GM23338 (cell line): ENCODE results near the gene PPP1R37. TPM values are rescaled to one million over a fixed set of nuclear protein-coding genes. Genes with fewer than 3 reads are reported as not detected.

Source experiments
- ATAC-seq: fragments of 200-7000 bp; cut with Tn5 transposase; 3 replicates; pipeline ENCODE4 v1.9.1; 2020
- DNase-seq: peaks from one replicate; pipeline ENCODE4 v3.0.0-alpha.2; 2015; ENCODE audit warnings: low spot score
- H2AFZ ChIP-seq: fragments of 200-600 bp; sonication (generic); 2 replicates; pipeline ENCODE4 v1.8.0; 2016; ENCODE audit warnings: antibody characterized with exemption, mild to moderate bottlenecking, moderate library complexity
- H3F3A ChIP-seq: fragments of 200-600 bp; sonication (generic); replicated peaks from 2 replicates; pipeline ENCODE4 v1.8.0; 2017; ENCODE audit warnings: antibody characterized with exemption, mixed run types, low read depth
- H3K27ac ChIP-seq: fragments of 200-600 bp; sonication (generic); 2 replicates; pipeline ENCODE4 v1.6.1; 2016; ENCODE audit warnings: low read depth
- H3K27me3 ChIP-seq: fragments of 200-600 bp; sonication (generic); 2 replicates; pipeline ENCODE4 v1.8.0; 2016; ENCODE audit warnings: mild to moderate bottlenecking, mixed run types, moderate library complexity; ENCODE audit not compliant: insufficient read depth
- H3K36me3 ChIP-seq: fragments of 200-600 bp; sonication (generic); 2 replicates; pipeline ENCODE4 v1.8.0; 2016; ENCODE audit warnings: mild to moderate bottlenecking; ENCODE audit not compliant: insufficient read depth
- H3K4me1 ChIP-seq: fragments of 200-600 bp; sonication (generic); 2 replicates; pipeline ENCODE4 v1.8.0; 2016; ENCODE audit warnings: mild to moderate bottlenecking, moderate library complexity; ENCODE audit not compliant: insufficient read depth
- H3K4me2 ChIP-seq: fragments of 200-600 bp; sonication (generic); 2 replicates; pipeline ENCODE4 v1.7.1; 2017; ENCODE audit warnings: mixed run types
- H3K4me3 ChIP-seq: fragments of 200-600 bp; sonication (generic); 2 replicates; pipeline ENCODE4 v1.6.1; 2016; ENCODE audit warnings: mixed run types
- H3K79me2 ChIP-seq: fragments of 200-600 bp; sonication (generic); replicated peaks from 2 replicates; pipeline ENCODE4 v1.8.0; 2017; ENCODE audit warnings: mild to moderate bottlenecking; ENCODE audit not compliant: insufficient read depth
- H3K9me2 ChIP-seq: fragments of 200-600 bp; sonication (generic); 2 replicates; pipeline ENCODE4 v1.8.0; 2017; ENCODE audit not compliant: insufficient read depth
- H4K20me1 ChIP-seq: fragments of 200-600 bp; sonication (generic); replicated peaks from 2 replicates; pipeline ENCODE4 v1.8.0; 2017; ENCODE audit warnings: mild to moderate bottlenecking; ENCODE audit not compliant: insufficient read depth
- H3K27ac Mint-ChIP-seq: 2 replicates; pipeline ENCODE4 v1.8.0; 2020; ENCODE audit warnings: inconsistent platforms, mild to moderate bottlenecking, moderate library complexity, mixed read lengths
- H3K27me3 Mint-ChIP-seq: 3 replicates; pipeline ENCODE4 v1.8.0; 2022; ENCODE audit warnings: low read depth, mild to moderate bottlenecking, moderate library complexity, mixed read lengths, inconsistent platforms; ENCODE audit not compliant: insufficient read depth, poor library complexity
- H3K36me3 Mint-ChIP-seq: 3 replicates; pipeline ENCODE4 v1.8.0; 2021; ENCODE audit warnings: low read depth, mild to moderate bottlenecking, inconsistent platforms, moderate library complexity, mixed read lengths
- H3K4me1 Mint-ChIP-seq: 3 replicates; pipeline ENCODE4 v1.8.0; 2020; ENCODE audit warnings: mild to moderate bottlenecking, inconsistent platforms, mixed read lengths
- H3K4me3 Mint-ChIP-seq: 3 replicates; pipeline ENCODE4 v1.8.0; 2021; ENCODE audit warnings: moderate library complexity, mild to moderate bottlenecking, inconsistent platforms, mixed read lengths
- H3K9me3 Mint-ChIP-seq: 3 replicates; pipeline ENCODE4 v1.8.0; 2020; ENCODE audit warnings: moderate library complexity, mild to moderate bottlenecking, inconsistent platforms, mixed read lengths
- CREB1 ChIP-seq: fragments of 250-450 bp; sonication (Bioruptor Pico); IDR thresholded peaks from 2 replicates; pipeline ENCODE4 v1.5.0; 2020; ENCODE audit warnings: low read depth, mild to moderate bottlenecking, moderate library complexity
- CTCF ChIP-seq, 2 experiments: fragments of 200-600 bp in 1 of 2; sonication (generic) in 1 of 2; conservative IDR thresholded peaks; 2 replicates each; pipeline versions ENCODE4 v1.5.1 to v1.6.1; 2016 to 2017; ENCODE audit warnings: antibody characterized with exemption in 2 of 2, low read depth in 2 of 2, mild to moderate bottlenecking in 2 of 2, moderate library complexity in 1 of 2
- ETS1 ChIP-seq: IDR thresholded peaks from 2 replicates; pipeline ENCODE4 v1.6.1; 2016; ENCODE audit warnings: antibody characterized with exemption
- EZH2 ChIP-seq: fragments of 200-600 bp; sonication (generic); IDR thresholded peaks from one replicate; pipeline ENCODE4 v1.8.0; 2017; ENCODE audit warnings: antibody characterized with exemption, mild to moderate bottlenecking, low read depth; ENCODE audit not compliant: unreplicated experiment
- EZH2phosphoT487 ChIP-seq: fragments of 200-600 bp; sonication (generic); IDR thresholded peaks from one replicate; pipeline ENCODE4 v1.8.1; 2018; ENCODE audit warnings: antibody characterized with exemption; ENCODE audit not compliant: unreplicated experiment
- JUNB ChIP-seq: IDR thresholded peaks from one replicate; pipeline ENCODE4 v1.6.1; 2016; ENCODE audit warnings: antibody characterized with exemption; ENCODE audit not compliant: unreplicated experiment
- NANOG ChIP-seq: IDR thresholded peaks from 2 replicates; pipeline ENCODE4 v1.6.1; 2016; ENCODE audit warnings: antibody characterized with exemption, borderline replicate concordance
- POLR2AphosphoS5 ChIP-seq: IDR thresholded peaks from 2 replicates; pipeline ENCODE4 v1.6.1; 2016; ENCODE audit warnings: antibody characterized with exemption, low read depth
- REST ChIP-seq: IDR thresholded peaks from one replicate; pipeline ENCODE4 v1.6.1; 2018; ENCODE audit warnings: antibody characterized with exemption; ENCODE audit not compliant: unreplicated experiment
- STAT1 ChIP-seq: IDR thresholded peaks from one replicate; pipeline ENCODE4 v1.6.1; 2016; ENCODE audit warnings: antibody characterized with exemption; ENCODE audit not compliant: unreplicated experiment
- ZNF114 ChIP-seq: fragments of 250-450 bp; sonication (Bioruptor Pico); IDR thresholded peaks from 2 replicates; pipeline ENCODE4 v1.5.0; 2020; ENCODE audit warnings: mild to moderate bottlenecking, moderate library complexity
- ZNF331 ChIP-seq: fragments of 250-450 bp; sonication (Bioruptor Pico); IDR thresholded peaks from 2 replicates; pipeline ENCODE4 v1.5.0; 2020; ENCODE audit warnings: low read depth, mild to moderate bottlenecking, moderate library complexity
- ZNF462 ChIP-seq: fragments of 250-450 bp; sonication (Bioruptor Pico); IDR thresholded peaks from 2 replicates; pipeline ENCODE4 v1.5.0; 2020; ENCODE audit warnings: mild to moderate bottlenecking, moderate library complexity
- polyA plus RNA-seq: library from polyadenylated mRNA; unstranded; fragments of >200 nt; fragmentation: Nextera tagmentation; extraction: Ambion mirVana; gene quantifications from 2 replicates; pipeline ENCODE4 v1.2.1, GENCODE V29; 2016
- total RNA-seq: library from RNA; depleted of rRNA; stranded (reverse); fragments of >200 nt; shearing (Covaris generic); gene quantifications from 2 replicates; pipeline ENCODE4 v1.2.3, GENCODE V29; 2014

Gene PPP1R37
- total and polyA plus RNA-seq, 2 experiments from 2014 or later, result 6.9 to 47.2 TPM

GRCh38 chr19:45173816-45174215, 80.8 kb downstream of the PPP1R37 start:
- no peaks in the 10 kb centered on the region; the same call in 1 of the 2 replicates for H4K20me1 ChIP-seq
- no peak overlapping the region for H3K27ac Mint-ChIP-seq
- no peaks in the 10 kb centered on the region; the same call in 2 of the 3 replicates for H3K36me3 Mint-ChIP-seq
- 0 out of 2 replicates have a peak, but pooled peaks cover 4% of the 10 kb centered on the region for H3F3A ChIP-seq
- TF ChIP-seq CREB1 (no peak), ZNF331 (no peak), ZNF114 (CRISPR knock-in tag) (no peak), REST (no peak), STAT1 (no peak), CTCF (conservative IDR thresholded peaks at IDR 0.05; ENCODE audit: low read depth in 2 of 2) (no peak), POLR2AphosphoS5 (no peak), ZNF462 (CRISPR knock-in tag) (no peak), EZH2 (no peak), NANOG (no peak), JUNB (no peak), EZH2phosphoT487 (no peak), ETS1 (no peak)
- no peaks in the 10 kb centered on the region for H3K4me1 Mint-ChIP-seq
- H3K27me3 Mint-ChIP-seq, result peaks cover 11% of the 10 kb centered on the region
- no peak overlapping the region for H3K27ac ChIP-seq
- H3K4me2 ChIP-seq, result no peak overlapping the region
- ATAC-seq, result no peak
- H3K4me3 Mint-ChIP-seq, result no peak overlapping the region
- H3K27me3 ChIP-seq, result no peaks in the 10 kb centered on the region
- H2AFZ ChIP-seq, result no peak overlapping the region
- H3K36me3 ChIP-seq, result no peaks in the 10 kb centered on the region
- no peaks in the 10 kb centered on the region for H3K4me1 ChIP-seq
- H3K9me3 Mint-ChIP-seq, result no peaks in the 10 kb centered on the region
- H3K4me3 ChIP-seq, result no peak overlapping the region
- DNase-seq, result no peak
- H3K9me2 ChIP-seq, result no peaks in the 10 kb centered on the region
- peaks cover 6% of the 10 kb centered on the region for H3K79me2 ChIP-seq
